Stomach smooth muscle (tissue), 2 donors: ENCODE measurements around the gene ZSCAN9.

Source experiments
- H3K27ac ChIP-seq: one replicate; pipeline ENCODE4 v1.7.0; 2013; ENCODE audit warnings: mild to moderate bottlenecking, low read length, inconsistent platforms
- H3K27me3 ChIP-seq, 2 donors: one replicate each; pipeline ENCODE4 v1.7.0; 2013; ENCODE audit warnings: low read length in 2 of 2; ENCODE audit not compliant: insufficient read depth in 2 of 2, control insufficient read depth in 1 of 2
- H3K36me3 ChIP-seq, 2 donors: one replicate each; pipeline ENCODE4 v1.7.0; 2013; ENCODE audit warnings: low read length in 2 of 2; ENCODE audit not compliant: control insufficient read depth in 2 of 2, insufficient read depth in 2 of 2
- H3K4me1 ChIP-seq: one replicate; pipeline ENCODE4 v1.7.0; 2013; ENCODE audit warnings: low read length; ENCODE audit not compliant: control insufficient read depth, insufficient read depth
- H3K4me3 ChIP-seq, 2 donors: one replicate each; pipeline ENCODE4 v1.7.0; 2013; ENCODE audit warnings: low read length in 2 of 2
- H3K9ac ChIP-seq, 2 donors: one replicate each; pipeline ENCODE4 v1.7.0; 2013; ENCODE audit warnings: low read length in 2 of 2, mild to moderate bottlenecking in 1 of 2
- H3K9me3 ChIP-seq, 2 donors: one replicate each; pipeline ENCODE4 v1.7.0; 2013; ENCODE audit warnings: low read length in 2 of 2; ENCODE audit not compliant: control insufficient read depth in 2 of 2
- donor health status: healthy.
- donor health status: Pancreatic carcinoma.

The ZSCAN9 gene

GRCh38 chr6:28251661-28252008, 26.6 kb downstream of the ZSCAN9 start:
- Histone ChIP-seq H3K9me3 (no peaks in the 10 kb centered on the region), H3K9ac (peak overlapping the region; percentile 84 to 90), H3K36me3 (peaks cover 0 to 8% of the 10 kb centered on the region in 2 donors), H3K27me3 (no peaks in the 10 kb centered on the region), H3K27ac (no peak overlapping the region), H3K4me1 (peaks cover 22% of the 10 kb centered on the region), H3K4me3 (peak overlapping the region; percentile 93 to 98)

- H3K27me3 ChIP-seq = no peaks in the 10 kb centered on the region
- H3K9me3 ChIP-seq = no peaks in the 10 kb centered on the region
- H3K9ac ChIP-seq = peak within 1 kb of the TSS; percentile 84 to 90
- H3K36me3 ChIP-seq = peaks cover 0 to 5% of the 10 kb centered on the region in 2 donors
- H3K4me3 ChIP-seq = peak within 1 kb of the TSS; percentile 93 to 98
- H3K4me1 ChIP-seq = peaks cover 22% of the 10 kb centered on the region
- H3K27ac ChIP-seq = no peak within 1 kb of the TSS
These were observed 27.2 kb downstream of the ZSCAN9 start, which contains the start of gene ZKSCAN4 for GRCh38 chr6:28252009-28252975. TSS of gene ZKSCAN4 (minus strand) at chr6:28252269. CDS start at chr6:28251980, 289 bp downstream.

- H3K9me3 ChIP-seq = peaks cover 0 to 5% of the 10 kb centered on the region in 2 donors
- peaks cover 22% of the 10 kb centered on the region for H3K4me1 ChIP-seq
- H3K27me3 ChIP-seq = no peaks in the 10 kb centered on the region
- no peak overlapping the region for H3K27ac ChIP-seq
- H3K4me3 ChIP-seq = no peak overlapping the region
- no peak overlapping the region for H3K9ac ChIP-seq
- no peaks in the 10 kb centered on the region for H3K36me3 ChIP-seq
These were observed 29.0 kb downstream of the ZSCAN9 start for GRCh38 chr6:28254121-28254519.

- Histone ChIP-seq H3K36me3 (no peaks in the 10 kb centered on the region), H3K27me3 (no peaks in the 10 kb centered on the region), H3K9me3 (peaks cover 3 to 11% of the 10 kb centered on the region in 2 donors), H3K4me3 (no peak overlapping the region), H3K27ac (no peak overlapping the region), H3K4me1 (peaks cover 11% of the 10 kb centered on the region), H3K9ac (no peak overlapping the region)
These were observed 32.0 kb downstream of the ZSCAN9 start for GRCh38 chr6:28257042-28257441.

- H3K9ac ChIP-seq = peak within 1 kb of the TSS in 1 of 2 donors; percentile 22
- peaks cover 4% of the 10 kb centered on the region for H3K4me1 ChIP-seq
- H3K36me3 ChIP-seq = no peaks in the 10 kb centered on the region
- peak within 1 kb of the TSS; percentile 3 for H3K27ac ChIP-seq
- peak within 1 kb of the TSS; percentile 72 to 74 for H3K4me3 ChIP-seq
- no peaks in the 10 kb centered on the region for H3K27me3 ChIP-seq
- peaks cover 3 to 11% of the 10 kb centered on the region in 2 donors for H3K9me3 ChIP-seq
These were observed 34.1 kb downstream of the ZSCAN9 start, which contains the start of gene NKAPL for GRCh38 chr6:28258877-28259777. TSS of gene NKAPL (plus strand) at chr6:28259297. CDS start at chr6:28259372, 75 bp downstream.

- peaks cover 6% of the 10 kb centered on the region for H3K4me1 ChIP-seq
- no peaks in the 10 kb centered on the region for H3K36me3 ChIP-seq
- H3K9me3 ChIP-seq = peaks cover 3 to 6% of the 10 kb centered on the region in 2 donors
- H3K27me3 ChIP-seq = no peaks in the 10 kb centered on the region
- H3K9ac ChIP-seq = no peak overlapping the region
- no peak overlapping the region for H3K27ac ChIP-seq
- H3K4me3 ChIP-seq = no peak overlapping the region
These were observed 38.8 kb downstream of the ZSCAN9 start for GRCh38 chr6:28263922-28264321.

- Histone ChIP-seq H3K9ac (no peak overlapping the region), H3K4me3 (no peak overlapping the region), H3K9me3 (no peaks in the 10 kb centered on the region), H3K36me3 (no peaks in the 10 kb centered on the region), H3K27ac (no peak overlapping the region), H3K27me3 (no peaks in the 10 kb centered on the region), H3K4me1 (peaks cover 3% of the 10 kb centered on the region)
These were observed 39.8 kb downstream of the ZSCAN9 start for GRCh38 chr6:28264834-28265401.

- Histone ChIP-seq H3K9ac (peak overlapping the region; percentile 89 to 90), H3K27me3 (no peaks in the 10 kb centered on the region), H3K4me3 (peak overlapping the region; percentile 73 to 91), H3K36me3 (peaks cover 0 to 2% of the 10 kb centered on the region in 2 donors), H3K4me1 (peaks cover 3% of the 10 kb centered on the region), H3K27ac (peak overlapping the region; percentile 81), H3K9me3 (no peaks in the 10 kb centered on the region)
These were observed 41.5 kb downstream of the ZSCAN9 start for GRCh38 chr6:28266563-28266961.

- peaks cover 3% of the 10 kb centered on the region for H3K4me1 ChIP-seq
- no peaks in the 10 kb centered on the region for H3K9me3 ChIP-seq
- H3K27me3 ChIP-seq = no peaks in the 10 kb centered on the region
- H3K4me3 ChIP-seq = peak within 1 kb of the TSS; percentile 73 to 91
- peak within 1 kb of the TSS; percentile 89 to 90 for H3K9ac ChIP-seq
- H3K36me3 ChIP-seq = peaks cover 4 to 7% of the 10 kb centered on the region in 2 donors
- H3K27ac ChIP-seq = peak within 1 kb of the TSS; percentile 81
These were observed 42.1 kb downstream of the ZSCAN9 start, which contains the start of gene ZSCAN26 for GRCh38 chr6:28266962-28267694. TSS of gene ZSCAN26 (plus strand) at chr6:28267143. CDS start at chr6:28271920, 4,777 bp downstream.
